ENCODE measurements around the gene MDK. TPM values are rescaled to one million over a fixed set of nuclear protein-coding genes. Genes with fewer than 3 reads are reported as not detected.

Gene MDK
- total and polyA plus RNA-seq, 2 donors (not counting 3 experiments of a cell fraction or from before 2014, with no cell fraction given) = 331 to 893 TPM

- Histone ChIP-seq H3K9me3 (replicated peaks; ENCODE audit: control insufficient read depth, insufficient read depth, low read length) (no peaks in the 10 kb centered on the region), H2AFZ (ENCODE audit: low read depth, low read length) (no peak overlapping the region), H3K9me1 (replicated peaks; ENCODE audit: control insufficient read depth, extremely low read depth, insufficient read depth, low read length) (no peaks in the 10 kb centered on the region), H3K36me3 (ENCODE audit: control insufficient read depth in 2 of 2, extremely low read depth in 1 of 2, insufficient read depth in 2 of 2, low read length in 2 of 2) (peaks cover 0 to 5% of the 10 kb centered on the region in 2 experiments), H3K27me3 (ENCODE audit: control insufficient read depth in 2 of 2, insufficient read depth in 2 of 2, low read length in 2 of 2) (no peaks in the 10 kb centered on the region), H3K4me2 (ENCODE audit: insufficient read depth, low read length) (peak overlapping the region; percentile 59), H3K9ac (replicated peaks; ENCODE audit: extremely low read depth, insufficient read depth, low read length) (peak overlapping the region; percentile 54), H3K4me3 (replicated peaks in 1 of 3; ENCODE audit: insufficient read depth in 1 of 3, low read depth in 1 of 3, low read length in 3 of 3) (peak overlapping the region; percentile 32 to 73 (median 49)), H4K20me1 (replicated peaks; ENCODE audit: control insufficient read depth, extremely low read depth, insufficient read depth, low read length) (no peaks in the 10 kb centered on the region), H3K79me2 (ENCODE audit: control insufficient read depth, insufficient read depth, low read length) (peaks cover 46% of the 10 kb centered on the region), H3K27ac (ENCODE audit: insufficient read depth, low read depth, low read length) (peak overlapping the region; percentile 19), H3K4me1 (ENCODE audit: control insufficient read depth, extremely low read depth, insufficient read depth, low read length) (peaks cover 34% of the 10 kb centered on the region)
- no TSS peak for BruUV-seq (replicated peaks)
- FAIRE-seq (no peak), DNase-seq (ENCODE audit: low read depth, low spot score) (no peak)
- TF ChIP-seq JUN (IDR thresholded peaks at IDR 0.05; ENCODE audit: borderline replicate concordance, insufficient read depth, insufficient read length, low read depth) (no peak), FOS (IDR thresholded peaks at IDR 0.05; ENCODE audit: borderline replicate concordance, insufficient read depth, low read length) (no peak), MAX (IDR thresholded peaks at IDR 0.05; ENCODE audit: insufficient read depth, insufficient read length) (no peak), MYC (IDR thresholded peaks at IDR 0.05; ENCODE audit: low read depth, low read length) (no peak), POLR2AphosphoS5 (IDR thresholded peaks at IDR 0.05; ENCODE audit: insufficient read depth, low read depth, low read length) (no peak), CTCF (IDR thresholded peaks at IDR 0.05; ENCODE audit: extremely low read depth in 1 of 2, insufficient read depth in 1 of 2, low read depth in 1 of 2, low read length in 2 of 2) (no peak), GATA2 (IDR thresholded peaks at IDR 0.05; ENCODE audit: insufficient read depth, insufficient read length, low read depth, low read length) (no peak), POLR2A (IDR thresholded peaks at IDR 0.05; ENCODE audit: low read depth, low read length) (no peak), EZH2 (IDR thresholded peaks at IDR 0.05; ENCODE audit: borderline replicate concordance, low read depth, low read length, severe bottlenecking) (no peak)
- intact Hi-C loops (cut with micrococcal nuclease) (loop anchor here (1.0 kb wide), 2 partner anchors 16 to 20 kb away; no protein-coding TSS in a partner anchor), dilution Hi-C loops (cut with MboI; ENCODE audit: extremely low pct_ligation_motif_present, low sequenced_read_pairs) (no loop called here)
- ChIA-PET CTCF (interaction anchor here (0.6 to 10.8 kb wide), 16 partner anchors 9 to 190 kb away, joined by 3 to 200 read pairs (median 3); no protein-coding TSS in a partner anchor), POLR2A (interaction anchor here (0.7 kb wide), 1 partner anchor 109 kb away, joined by 3 read pairs; no protein-coding TSS in a partner anchor)
Observed at GRCh38 chr11:46347637-46348311, 33.7 kb upstream of the MDK start.
